Panc1 (cell line): ENCODE measurements around the gene DCUN1D4.

ENCODE experiments used
- CTCF ChIP-seq: fragments of 450-650 bp; IDR thresholded peaks from 2 replicates; pipeline ENCODE4 v1.5.1; 2017; ENCODE audit warnings: mild to moderate bottlenecking
- POLR2AphosphoS5 ChIP-seq: IDR thresholded peaks from 2 replicates; pipeline ENCODE4 v1.6.1; 2012; ENCODE audit warnings: mild to moderate bottlenecking, low read depth, low read length, moderate library complexity
- REST ChIP-seq, 2 experiments: IDR thresholded peaks; 2 replicates each; pipeline ENCODE4 v1.6.1; 2011 to 2012; ENCODE audit warnings: low read depth in 2 of 2, control low read depth in 1 of 2, low read length in 1 of 2, mild to moderate bottlenecking in 1 of 2, moderate library complexity in 1 of 2; ENCODE audit not compliant: insufficient read depth in 1 of 2
- SIN3A ChIP-seq: IDR thresholded peaks from 2 replicates; pipeline ENCODE4 v1.6.1; 2012; ENCODE audit warnings: low read depth, mild to moderate bottlenecking, low read length, moderate library complexity, borderline replicate concordance; ENCODE audit not compliant: insufficient read depth

- peak; percentile 42 for TF ChIP-seq CTCF
- no peak for TF ChIP-seq POLR2AphosphoS5
- no peak for TF ChIP-seq SIN3A
- TF ChIP-seq REST (IDR thresholded peaks at IDR 0.05; ENCODE audit: insufficient read depth in 1 of 2, low read depth in 2 of 2, low read length in 1 of 2): no peak
Measured at GRCh38 chr4:51885363-51885762, 42.4 kb downstream of the DCUN1D4 start.
